NB4 (cell line): ENCODE results near the gene RBM38.
"Not testable (repeated sequence)": the region's sequence is repeated elsewhere in the genome, so short reads cannot be mapped to it uniquely, and the experiment has no call there.

Experiments used
- DNase-seq: peaks from one replicate; pipeline ENCODE4 v3.0.0; 2010; ENCODE audit warnings: low read depth
- H3K4me3 ChIP-seq: one replicate; pipeline ENCODE4 v1.5.1; 2011; ENCODE audit warnings: mild to moderate bottlenecking, low read depth, low read length, moderate library complexity
- CTCF ChIP-seq: IDR thresholded peaks from one replicate; pipeline ENCODE4 v1.5.1; 2012; ENCODE audit warnings: low read depth, low read length
- MAX ChIP-seq: IDR thresholded peaks from 2 replicates; pipeline ENCODE4 v1.6.1; 2011; ENCODE audit warnings: low read depth, low read length
- MYC ChIP-seq: IDR thresholded peaks from 2 replicates; pipeline ENCODE4 v1.6.1; 2011; ENCODE audit warnings: low read depth, low read length
- POLR2A ChIP-seq: IDR thresholded peaks from 2 replicates; pipeline ENCODE4 v1.6.1; 2011; ENCODE audit warnings: mild to moderate bottlenecking; ENCODE audit not compliant: insufficient read length; ENCODE audit errors: extremely low read depth

The RBM38 gene

GRCh38 chr20:57350081-57350710, 41.0 kb upstream of the RBM38 start:
- H3K4me3 ChIP-seq = no peak overlapping the region
- no peak for DNase-seq
- TF ChIP-seq CTCF = no peak
- TF ChIP-seq MYC = no peak
- TF ChIP-seq POLR2A = no peak

GRCh38 chr20:57350726-57351041, 40.5 kb upstream of the RBM38 start:
- DNase-seq = not testable (repeated sequence)
- H3K4me3 ChIP-seq = peak overlapping the region; percentile 97

GRCh38 chr20:57351042-57351783, 40.0 kb upstream of the RBM38 start, which contains the start of gene RAE1:
Gene RAE1 (plus strand): TSS chr20:57351255. CDS start chr20:57354039, 2,784 bp downstream.
- DNase-seq = peak; percentile 95
- H3K4me3 ChIP-seq = peak within 1 kb of the TSS; percentile 97
- TF ChIP-seq MAX (peak; percentile 95), POLR2A (peak; percentile 73), CTCF (no peak), MYC (peak; percentile 95)

- no peak for TF ChIP-seq POLR2A
- TF ChIP-seq MAX = no peak
- TF ChIP-seq CTCF = no peak
- no peak for TF ChIP-seq MYC
- H3K4me3 ChIP-seq = peak overlapping the region; percentile 97
- DNase-seq = no peak
Observed at GRCh38 chr20:57352305-57352704, 38.9 kb upstream of the RBM38 start.

- DNase-seq = no peak
- H3K4me3 ChIP-seq = no peak overlapping the region
- no peak for TF ChIP-seq MAX
- no peak for TF ChIP-seq POLR2A
- no peak for TF ChIP-seq MYC
- TF ChIP-seq CTCF = no peak
Observed at GRCh38 chr20:57353351-57353750, 37.8 kb upstream of the RBM38 start.

GRCh38 chr20:57361517-57361916, 29.7 kb upstream of the RBM38 start:
- TF ChIP-seq MYC = no peak
- TF ChIP-seq CTCF = no peak
- no peak for TF ChIP-seq POLR2A
- no peak for TF ChIP-seq MAX
- DNase-seq = no peak

More at GRCh38 chr20:57361517-57361916, 29.7 kb upstream of the RBM38 start:
- H3K4me3 ChIP-seq = no peak overlapping the region
